Karpas-422 (cell line): ENCODE measurements around the gene IL10. TPM values are rescaled to one million over a fixed set of nuclear protein-coding genes. Genes with fewer than 3 reads are reported as not detected.

ENCODE experiments used
- DNase-seq: peaks from one replicate; pipeline ENCODE4 v3.0.0-alpha.2; 2015
- H2AFZ ChIP-seq: fragments of 200-600 bp; sonication (generic); 2 replicates; pipeline ENCODE4 v1.6.1; 2014; ENCODE audit warnings: antibody characterized with exemption, low read length, mixed read lengths
- H3K27ac ChIP-seq: fragments of 200-600 bp; sonication (generic); 2 replicates; pipeline ENCODE4 v1.5.1; 2014; ENCODE audit warnings: mild to moderate bottlenecking, low read length, moderate library complexity
- H3K27me3 ChIP-seq: fragments of 200-600 bp; sonication (generic); 2 replicates; pipeline ENCODE4 v1.6.1; 2014; ENCODE audit warnings: low read length, mixed read lengths
- H3K36me3 ChIP-seq: fragments of 200-600 bp; sonication (generic); 2 replicates; pipeline ENCODE4 v1.6.1; 2014; ENCODE audit warnings: low read length, mixed read lengths; ENCODE audit not compliant: insufficient read depth
- H3K4me1 ChIP-seq: fragments of 200-600 bp; sonication (generic); 2 replicates; pipeline ENCODE4 v1.6.1; 2014; ENCODE audit warnings: mild to moderate bottlenecking, low read length, mixed read lengths
- H3K4me2 ChIP-seq: fragments of 200-600 bp; sonication (generic); 2 replicates; pipeline ENCODE4 v1.6.1; 2014; ENCODE audit warnings: low read length, low read depth, mild to moderate bottlenecking; ENCODE audit not compliant: poor library complexity, severe bottlenecking
- H3K4me3 ChIP-seq: fragments of 200-600 bp; sonication (generic); 2 replicates; pipeline ENCODE4 v1.5.1; 2014; ENCODE audit warnings: mild to moderate bottlenecking, antibody characterized with exemption, low read length, mixed read lengths
- H3K79me2 ChIP-seq: fragments of 200-600 bp; sonication (generic); 2 replicates; pipeline ENCODE4 v1.6.1; 2014; ENCODE audit warnings: mild to moderate bottlenecking, low read length, mixed read lengths
- H3K9ac ChIP-seq: fragments of 200-600 bp; sonication (generic); 2 replicates; pipeline ENCODE4 v1.6.0; 2014; ENCODE audit warnings: low read length
- H3K9me2 ChIP-seq: fragments of 200-600 bp; sonication (generic), shearing (Covaris generic); replicated peaks from 2 replicates; pipeline ENCODE4 v1.6.0; 2014; ENCODE audit warnings: mild to moderate bottlenecking, low read length, moderate library complexity; ENCODE audit not compliant: insufficient read depth
- H3K9me3 ChIP-seq: fragments of 300-700, 200-600 bp; sonication (generic); 2 replicates; pipeline ENCODE4 v1.6.1; 2014; ENCODE audit warnings: low read length, mixed read lengths
- H4K20me1 ChIP-seq: fragments of 200-600 bp; sonication (generic); 2 replicates; pipeline ENCODE4 v1.6.1; 2014; ENCODE audit warnings: mild to moderate bottlenecking, antibody characterized with exemption, low read length, low read depth; ENCODE audit not compliant: insufficient read depth
- small RNA-seq: library from RNA; depleted of rRNA; stranded (forward); fragments of <200 nt; gene quantifications from one replicate; pipeline ENCODE3, GENCODE V24; 2014
- total RNA-seq: library from RNA; depleted of rRNA; stranded (reverse); fragments of >200 nt; shearing (Covaris generic); gene quantifications from 2 replicates; pipeline ENCODE4 v1.2.3, GENCODE V29; 2014; ENCODE audit warnings: low replicate concordance; rRNA removed

IL10 gene
- total RNA-seq, 1 experiment from 2014 or later = not detected

DNA sequence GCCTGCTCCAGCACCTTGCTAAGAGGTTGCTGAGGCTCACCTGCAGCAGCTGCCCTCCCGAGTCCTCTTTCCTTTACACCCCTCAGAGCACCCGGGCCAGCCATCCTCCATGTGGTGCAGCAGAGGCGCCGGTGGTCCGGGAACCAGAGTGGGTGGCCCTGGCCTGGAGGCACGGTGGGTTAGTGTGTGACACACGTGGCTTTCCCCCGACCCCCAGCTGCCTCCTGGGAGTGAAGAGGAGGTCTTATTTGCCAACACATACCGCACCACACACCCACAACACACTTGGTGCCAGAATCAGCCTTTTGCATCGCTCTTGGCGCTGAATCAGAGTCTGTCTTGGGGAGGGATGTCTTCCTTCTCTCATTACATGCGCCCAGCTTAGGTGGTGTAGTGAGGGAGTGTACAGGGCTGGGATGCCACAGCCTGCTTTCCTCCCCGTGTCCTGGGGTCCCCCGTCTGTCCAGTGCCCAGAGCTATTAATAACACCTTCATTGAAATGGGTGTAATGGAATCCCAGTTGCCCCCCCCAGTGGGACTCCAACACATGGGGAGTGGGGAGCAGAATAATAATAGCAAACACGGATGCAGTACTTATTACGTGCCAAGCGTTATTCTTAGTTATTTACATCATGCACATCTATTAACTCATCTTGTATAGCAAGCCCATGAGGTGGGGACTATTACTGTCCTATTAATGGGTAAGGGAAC lies 49.4 kb downstream of the IL10 start:
- Histone ChIP-seq H3K9me3 (no peaks in the 10 kb centered on the region), H3K36me3 (no peaks in the 10 kb centered on the region), H2AFZ (no peak overlapping the region), H3K9me2 (no peaks in the 10 kb centered on the region), H3K4me3 (no peak overlapping the region), H3K4me1 (peaks cover 3% of the 10 kb centered on the region; the same call in 1 of the 2 replicates), H3K27me3 (no peaks in the 10 kb centered on the region), H3K79me2 (no peaks in the 10 kb centered on the region), H3K27ac (no peak overlapping the region), H3K9ac (no peak overlapping the region), H4K20me1 (peaks cover 76% of the 10 kb centered on the region), H3K4me2 (no peak overlapping the region)
- DNase-seq = no peak

GRCh38 chr1:206721454-206721853 lies 50.8 kb downstream of the IL10 start:
- Histone ChIP-seq H3K4me2 (no peak overlapping the region), H3K9ac (no peak overlapping the region), H3K9me3 (no peaks in the 10 kb centered on the region), H2AFZ (no peak overlapping the region), H3K4me1 (peaks cover 3% of the 10 kb centered on the region; the same call in 1 of the 2 replicates), H3K9me2 (no peaks in the 10 kb centered on the region), H3K27me3 (no peaks in the 10 kb centered on the region), H3K27ac (no peak overlapping the region), H3K36me3 (no peaks in the 10 kb centered on the region), H3K79me2 (no peaks in the 10 kb centered on the region), H3K4me3 (no peak overlapping the region), H4K20me1 (peaks cover 74% of the 10 kb centered on the region)
- DNase-seq = no peak

DNA sequence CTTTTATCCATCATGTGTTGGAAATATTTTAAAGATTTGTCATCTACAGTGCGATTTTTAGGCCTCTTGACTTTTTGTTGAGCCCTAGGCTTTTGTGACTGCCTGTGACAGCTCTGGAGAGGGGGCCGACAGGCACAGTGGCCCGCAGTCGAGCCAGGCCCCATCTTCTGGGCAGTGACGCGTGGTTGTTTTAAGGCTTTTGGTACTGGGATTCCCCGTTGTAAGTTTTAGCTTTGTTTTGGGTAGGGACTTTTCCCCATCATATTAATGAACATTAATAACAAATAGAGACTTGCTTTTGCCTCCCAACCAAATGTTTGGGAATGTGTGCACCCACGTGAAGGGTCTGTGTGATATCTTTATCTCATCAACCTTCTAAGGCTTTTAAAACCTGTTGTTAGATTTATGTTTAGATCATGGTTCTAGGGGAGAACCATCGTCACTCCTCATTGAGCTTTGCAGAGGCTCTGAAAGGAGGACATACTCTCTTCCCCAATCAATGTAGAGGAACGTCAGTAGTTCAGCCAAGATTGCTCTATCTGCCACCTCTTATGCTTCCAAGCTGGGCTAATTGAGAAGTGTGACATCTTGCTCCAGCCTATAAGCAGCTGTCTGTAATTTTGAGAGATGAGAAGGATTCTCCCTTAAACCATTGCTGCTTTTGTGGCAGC lies 53.0 kb downstream of the IL10 start:
- Histone ChIP-seq H3K27me3 (no peaks in the 10 kb centered on the region), H3K79me2 (no peaks in the 10 kb centered on the region), H3K9ac (no peak overlapping the region), H3K4me3 (no peak overlapping the region), H3K27ac (no peak overlapping the region), H4K20me1 (peaks cover 75% of the 10 kb centered on the region), H2AFZ (no peak overlapping the region), H3K9me2 (no peaks in the 10 kb centered on the region), H3K36me3 (no peaks in the 10 kb centered on the region), H3K4me2 (no peak overlapping the region), H3K4me1 (no peaks in the 10 kb centered on the region), H3K9me3 (no peaks in the 10 kb centered on the region)
- DNase-seq = no peak

DNA sequence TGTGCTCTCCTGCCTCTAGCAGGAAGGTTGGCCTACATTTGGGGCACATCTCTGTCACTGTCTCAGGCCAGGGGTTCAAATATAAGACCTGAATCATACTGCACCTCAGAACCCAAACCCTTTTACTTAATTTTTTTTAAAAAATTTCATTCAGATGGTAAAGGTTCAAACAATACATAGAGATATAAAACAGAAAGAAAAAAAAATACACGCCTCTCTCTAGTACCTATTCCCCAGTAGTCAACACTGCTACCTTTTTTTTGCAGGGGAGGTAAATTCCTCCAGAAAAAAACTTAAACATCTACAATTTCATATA lies 54.7 kb downstream of the IL10 start:
- Histone ChIP-seq H4K20me1 (peaks cover 63% of the 10 kb centered on the region), H2AFZ (no peak overlapping the region), H3K9ac (no peak overlapping the region), H3K27me3 (no peaks in the 10 kb centered on the region), H3K9me2 (no peaks in the 10 kb centered on the region), H3K27ac (no peak overlapping the region), H3K4me2 (no peak overlapping the region), H3K4me1 (no peaks in the 10 kb centered on the region), H3K79me2 (no peaks in the 10 kb centered on the region), H3K36me3 (no peaks in the 10 kb centered on the region), H3K4me3 (no peak overlapping the region), H3K9me3 (no peaks in the 10 kb centered on the region)
- DNase-seq = no peak

Small RNA genes lying within 50 kb of the gene (small RNA-seq; reads per million reads assigned to genes)
- gene RF00019 = not detected

Other genes starting within 250 kb of the IL10 start
- gene EIF2D, start 160.0 kb downstream of the IL10 start, total RNA-seq = 51.8 and 106 TPM in 2 replicates
- gene DYRK3, start 137.0 kb downstream of the IL10 start, total RNA-seq = 0.93 and 2.4 TPM in 2 replicates
- gene MAPKAPK2, start 87.6 kb downstream of the IL10 start, total RNA-seq = 19.8 and 25.1 TPM in 2 replicates
- not detected in 2 replicates for gene IL19, start 1.7 kb downstream of the IL10 start, total RNA-seq
- not detected in 2 replicates for gene IL20, start 93.1 kb upstream of the IL10 start, total RNA-seq
- not detected in 2 replicates for gene IL24, start 124.9 kb upstream of the IL10 start, total RNA-seq
- not detected in 2 replicates for gene FCMR, start 149.4 kb upstream of the IL10 start, total RNA-seq
- not detected in 2 replicates for gene PIGR, start 174.0 kb upstream of the IL10 start, total RNA-seq
- not detected in 2 replicates for gene FCAMR, start 198.0 kb upstream of the IL10 start, total RNA-seq